Loucy (cell line): ENCODE measurements around the gene VSTM2B.

Source experiments
- H2AFZ ChIP-seq: fragments of 200-600 bp; sonication (generic); 2 replicates; pipeline ENCODE4 v1.6.0; 2016; ENCODE audit warnings: antibody characterized with exemption, mild to moderate bottlenecking, low read length, moderate library complexity
- H3F3A ChIP-seq: fragments of 200-600 bp; 2 replicates; pipeline ENCODE4 v1.6.0; 2016; ENCODE audit warnings: antibody characterized with exemption, low read depth, mild to moderate bottlenecking
- H3K27me3 ChIP-seq: fragments of 200-600 bp; sonication (generic); 2 replicates; pipeline ENCODE4 v1.6.1; 2014; ENCODE audit warnings: low read length, mild to moderate bottlenecking; ENCODE audit not compliant: insufficient read depth, poor library complexity, severe bottlenecking
- H3K36me3 ChIP-seq: fragments of 200-600 bp; sonication (generic); 2 replicates; pipeline ENCODE4 v1.6.1; 2016; ENCODE audit warnings: low read length; ENCODE audit not compliant: insufficient read depth
- H3K4me1 ChIP-seq: fragments of 200-600 bp; sonication (generic); 2 replicates; pipeline ENCODE4 v1.5.1; 2014; ENCODE audit warnings: low read length, mild to moderate bottlenecking; ENCODE audit not compliant: insufficient read depth, poor library complexity, severe bottlenecking
- H3K4me2 ChIP-seq: fragments of 200-600 bp; sonication (generic); 2 replicates; pipeline ENCODE4 v1.6.0; 2014; ENCODE audit warnings: antibody characterized with exemption, low read length, low read depth, mild to moderate bottlenecking; ENCODE audit not compliant: poor library complexity, severe bottlenecking
- H3K4me3 ChIP-seq: fragments of 200-600 bp; sonication (generic); 2 replicates; pipeline ENCODE4 v1.5.1; 2014; ENCODE audit warnings: low read length, mild to moderate bottlenecking, mixed read lengths; ENCODE audit not compliant: poor library complexity, severe bottlenecking
- H3K79me2 ChIP-seq: fragments of 200-600 bp; sonication (generic); 2 replicates; pipeline ENCODE4 v1.6.1; 2014; ENCODE audit warnings: low read length; ENCODE audit not compliant: insufficient read depth
- H3K9ac ChIP-seq: fragments of 200-600 bp; sonication (generic); 2 replicates; pipeline ENCODE4 v1.6.0; 2014; ENCODE audit warnings: mild to moderate bottlenecking, low read depth, low read length, moderate library complexity; ENCODE audit not compliant: poor library complexity, severe bottlenecking
- H3K9me2 ChIP-seq: fragments of 200-600 bp; sonication (generic); replicated peaks from 2 replicates; pipeline ENCODE4 v1.6.1; 2016; ENCODE audit warnings: low read depth, low read length, mixed read lengths
- H3K9me3 ChIP-seq: fragments of 200-600 bp; sonication (generic); 2 replicates; pipeline ENCODE4 v1.6.1; 2014; ENCODE audit warnings: mild to moderate bottlenecking, antibody characterized with exemption, low read length, low read depth; ENCODE audit not compliant: insufficient read depth
- H4K20me1 ChIP-seq: fragments of 200-600 bp; sonication (generic); 2 replicates; pipeline ENCODE4 v1.6.0; 2014; ENCODE audit warnings: antibody characterized with exemption, low read length, mild to moderate bottlenecking; ENCODE audit not compliant: insufficient read depth, poor library complexity, severe bottlenecking
- EZH2phosphoT487 ChIP-seq: fragments of 200-600 bp; IDR thresholded peaks from 2 replicates; pipeline ENCODE4 v1.6.1; 2018; ENCODE audit warnings: antibody characterized with exemption, mild to moderate bottlenecking, moderate library complexity, borderline replicate concordance
- TF ChIP-seq, protein P1 (sequence below): fragments of 200-600 bp; sonication (generic); conservative IDR thresholded peaks from 2 replicates; pipeline ENCODE4 v1.5.1; 2014; ENCODE audit warnings: mild to moderate bottlenecking, antibody characterized with exemption, low read length

VSTM2B gene

DNA sequence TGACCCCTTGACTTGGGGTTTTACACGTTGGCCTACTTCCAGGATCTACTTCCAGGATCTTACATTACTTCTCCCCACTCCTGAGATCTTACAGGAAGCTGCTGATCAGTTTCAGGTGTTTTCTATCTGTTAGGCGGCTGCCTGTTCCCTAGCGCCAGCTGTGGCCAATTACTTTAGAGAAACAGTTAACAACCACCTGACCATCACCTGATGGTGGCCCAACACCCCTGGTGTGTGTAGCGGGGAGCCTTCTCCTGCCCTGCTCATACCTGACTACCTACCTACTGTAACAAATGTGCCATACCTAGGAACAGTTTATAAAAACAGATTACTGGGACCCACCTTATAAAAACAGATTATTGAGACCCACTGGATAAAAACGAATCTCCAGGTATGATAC is 77.5 kb downstream of the VSTM2B start:
- Histone ChIP-seq H3K79me2 (peaks cover 27% of the 10 kb centered on the region), H4K20me1 (no peaks in the 10 kb centered on the region), H2AFZ (no peak overlapping the region), H3K27me3 (no peaks in the 10 kb centered on the region), H3K9me2 (no peaks in the 10 kb centered on the region), H3K36me3 (no peaks in the 10 kb centered on the region), H3K4me3 (no peak overlapping the region), H3K4me2 (no peak overlapping the region), H3K9me3 (no peaks in the 10 kb centered on the region), H3K4me1 (peaks cover 9% of the 10 kb centered on the region), H3F3A (no peaks in the 10 kb centered on the region), H3K9ac (no peak overlapping the region)
- TF ChIP-seq, protein P1, sequence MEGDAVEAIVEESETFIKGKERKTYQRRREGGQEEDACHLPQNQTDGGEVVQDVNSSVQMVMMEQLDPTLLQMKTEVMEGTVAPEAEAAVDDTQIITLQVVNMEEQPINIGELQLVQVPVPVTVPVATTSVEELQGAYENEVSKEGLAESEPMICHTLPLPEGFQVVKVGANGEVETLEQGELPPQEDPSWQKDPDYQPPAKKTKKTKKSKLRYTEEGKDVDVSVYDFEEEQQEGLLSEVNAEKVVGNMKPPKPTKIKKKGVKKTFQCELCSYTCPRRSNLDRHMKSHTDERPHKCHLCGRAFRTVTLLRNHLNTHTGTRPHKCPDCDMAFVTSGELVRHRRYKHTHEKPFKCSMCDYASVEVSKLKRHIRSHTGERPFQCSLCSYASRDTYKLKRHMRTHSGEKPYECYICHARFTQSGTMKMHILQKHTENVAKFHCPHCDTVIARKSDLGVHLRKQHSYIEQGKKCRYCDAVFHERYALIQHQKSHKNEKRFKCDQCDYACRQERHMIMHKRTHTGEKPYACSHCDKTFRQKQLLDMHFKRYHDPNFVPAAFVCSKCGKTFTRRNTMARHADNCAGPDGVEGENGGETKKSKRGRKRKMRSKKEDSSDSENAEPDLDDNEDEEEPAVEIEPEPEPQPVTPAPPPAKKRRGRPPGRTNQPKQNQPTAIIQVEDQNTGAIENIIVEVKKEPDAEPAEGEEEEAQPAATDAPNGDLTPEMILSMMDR = no peak
- TF ChIP-seq EZH2phosphoT487 = no peak

DNA sequence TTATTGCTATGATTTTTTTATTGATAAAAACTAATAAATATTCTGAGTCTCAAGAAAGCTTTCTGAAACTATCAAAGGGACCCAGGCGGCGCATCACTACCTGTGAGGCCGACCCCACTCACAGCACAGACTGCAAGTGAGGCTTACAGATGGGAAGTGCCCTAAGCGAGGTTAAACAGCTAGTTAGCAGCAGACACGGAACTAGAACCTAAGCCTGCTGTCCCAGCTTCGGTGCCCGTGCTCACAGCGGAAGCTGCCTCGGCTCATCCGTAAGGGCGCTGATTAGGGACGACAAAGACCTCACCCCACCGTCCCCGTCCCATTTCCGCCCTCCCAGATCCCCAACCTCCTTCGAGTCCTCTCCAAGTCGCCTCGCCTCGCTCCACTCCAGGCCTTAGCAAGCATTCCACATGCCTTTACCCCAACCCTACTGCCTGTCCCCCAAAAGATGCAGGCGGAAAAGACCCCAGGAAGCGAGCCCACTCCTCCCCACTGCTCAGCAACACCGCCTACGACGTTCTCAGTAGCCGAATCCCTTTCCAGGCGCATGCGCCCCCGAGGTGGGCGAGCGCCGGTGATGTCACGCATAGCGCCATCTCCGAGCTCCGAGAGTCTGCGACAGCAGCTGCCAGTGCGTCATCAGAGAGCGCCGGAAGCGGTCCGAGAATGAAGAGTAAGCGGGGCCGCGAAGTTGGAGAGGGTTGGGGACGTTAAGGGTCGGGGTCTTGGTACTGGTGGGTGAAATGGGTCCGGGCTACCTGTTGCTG is 80.0 kb downstream of the VSTM2B start, which contains the start of gene POP4:
Gene POP4 (plus strand): TSS at position 631 of the 767 bp plus-strand sequence. CDS start 36 bp downstream, at position 667.
- no peaks in the 10 kb centered on the region for H4K20me1 ChIP-seq
- H3F3A ChIP-seq = no peaks in the 10 kb centered on the region
- H3K79me2 ChIP-seq = peaks cover 27% of the 10 kb centered on the region
- TF ChIP-seq EZH2phosphoT487 = no peak
- H3K9me3 ChIP-seq = no peaks in the 10 kb centered on the region
- peak within 1 kb of the TSS; percentile 88 for H2AFZ ChIP-seq
- no peaks in the 10 kb centered on the region for H3K36me3 ChIP-seq
- H3K9ac ChIP-seq = peak within 1 kb of the TSS; percentile 88
- no peaks in the 10 kb centered on the region for H3K9me2 ChIP-seq
- H3K4me1 ChIP-seq = peaks cover 9% of the 10 kb centered on the region
- peak within 1 kb of the TSS; percentile 95 for H3K4me2 ChIP-seq
- no peaks in the 10 kb centered on the region for H3K27me3 ChIP-seq
- peak within 1 kb of the TSS; percentile 89 for H3K4me3 ChIP-seq

DNA sequence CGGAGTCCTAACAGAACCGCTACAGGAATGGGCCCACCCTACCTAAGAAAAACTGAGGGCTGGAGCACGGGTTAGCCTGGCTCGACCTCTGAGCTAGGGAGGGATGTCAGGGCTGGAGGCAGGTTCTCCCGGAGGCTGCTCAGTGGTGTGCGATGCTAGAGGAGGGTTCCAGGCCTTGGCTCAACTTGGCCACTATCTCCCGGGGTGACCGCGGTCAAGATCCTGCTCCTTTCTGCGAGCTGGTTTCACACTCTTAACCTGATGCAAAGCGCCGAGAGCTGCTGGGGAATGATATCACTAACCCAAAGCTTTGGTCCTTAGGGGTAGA is 80.6 kb downstream of the VSTM2B start:
- Histone ChIP-seq H3K36me3 (peaks cover 2% of the 10 kb centered on the region; the same call in 1 of the 2 replicates), H3K79me2 (peaks cover 27% of the 10 kb centered on the region), H3F3A (no peaks in the 10 kb centered on the region), H4K20me1 (no peaks in the 10 kb centered on the region), H3K9ac (peak overlapping the region; percentile 88), H3K4me1 (peaks cover 9% of the 10 kb centered on the region), H2AFZ (peak overlapping the region; percentile 88), H3K9me3 (no peaks in the 10 kb centered on the region), H3K27me3 (no peaks in the 10 kb centered on the region), H3K4me3 (peak overlapping the region; percentile 89), H3K9me2 (no peaks in the 10 kb centered on the region), H3K4me2 (peak overlapping the region; percentile 95)
- TF ChIP-seq EZH2phosphoT487 = no peak
- TF ChIP-seq, protein P1 = no peak
